ENCODE data around the gene CADM1.

The CADM1 gene

DNA sequence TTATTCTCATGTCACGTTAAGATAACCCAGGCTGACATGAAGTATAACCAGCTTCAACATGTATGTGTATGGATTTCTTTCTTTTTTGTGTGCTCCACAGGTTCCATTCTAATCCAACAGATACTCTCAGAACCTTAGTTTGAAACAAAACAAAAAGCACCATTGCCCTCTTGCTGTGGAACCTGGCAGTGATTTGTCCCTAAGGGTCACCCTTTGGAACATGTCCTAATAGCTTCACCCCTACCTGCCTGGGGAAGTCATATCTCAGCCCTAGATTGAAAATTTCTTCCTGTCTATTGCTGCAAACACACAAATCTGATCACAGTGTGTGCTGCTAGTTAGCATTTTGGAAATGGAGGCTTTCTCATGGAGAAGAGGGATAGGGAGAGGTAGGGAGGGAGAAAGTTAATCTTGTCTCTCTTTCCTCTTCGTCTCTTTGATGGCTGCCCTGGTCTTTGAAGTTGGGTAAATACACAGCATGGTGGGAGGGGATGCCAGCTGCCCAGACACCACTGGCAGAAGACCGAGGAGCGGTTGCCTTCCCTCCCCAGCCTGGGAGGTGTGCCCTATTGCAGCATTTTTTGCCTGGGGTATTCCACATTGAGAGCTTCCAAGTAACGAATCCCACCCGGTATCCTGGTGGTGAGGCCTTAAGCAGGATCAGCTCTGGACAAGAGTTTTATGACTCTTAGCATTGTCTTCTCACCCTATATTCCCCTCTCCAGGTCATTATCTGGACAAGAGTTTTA lies 11.6 kb upstream of the CADM1 start:
- no peak for DNase-seq (ENCODE audit: low spot score)

DNA sequence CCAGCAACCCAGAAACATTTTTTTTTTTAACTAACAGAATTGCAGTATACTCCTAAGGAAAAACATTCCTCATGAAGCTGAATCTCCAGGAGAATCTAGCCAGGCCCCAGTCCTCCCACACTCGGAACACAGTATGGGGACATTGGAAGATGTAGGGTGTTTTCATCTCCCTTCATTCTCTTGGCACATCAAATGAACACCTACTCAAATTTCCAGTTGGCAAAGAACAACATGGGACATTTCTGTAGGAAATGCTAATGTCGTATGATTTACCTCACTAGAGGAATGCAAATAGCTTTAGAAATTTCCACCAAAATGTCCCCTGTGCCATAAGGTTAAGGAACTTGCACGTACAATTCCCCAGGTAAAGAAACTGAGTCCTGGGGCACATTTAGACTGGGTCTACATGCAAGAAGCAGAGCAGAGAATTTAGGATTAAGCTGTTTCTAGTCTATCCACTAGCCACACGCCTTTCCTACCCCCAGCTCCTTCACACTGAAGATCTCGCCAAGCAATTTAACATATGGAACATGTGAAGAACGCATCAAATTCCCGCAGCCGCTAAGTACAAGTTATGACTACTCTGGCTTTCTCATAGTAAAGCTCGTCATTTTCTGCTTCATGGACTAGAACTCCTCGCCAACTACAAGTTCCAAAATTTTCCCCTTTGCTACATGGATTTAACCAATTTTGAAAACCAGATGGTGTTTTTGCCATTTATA lies 2.9 kb upstream of the CADM1 start:
- no peak for DNase-seq (ENCODE audit: low spot score)

DNA sequence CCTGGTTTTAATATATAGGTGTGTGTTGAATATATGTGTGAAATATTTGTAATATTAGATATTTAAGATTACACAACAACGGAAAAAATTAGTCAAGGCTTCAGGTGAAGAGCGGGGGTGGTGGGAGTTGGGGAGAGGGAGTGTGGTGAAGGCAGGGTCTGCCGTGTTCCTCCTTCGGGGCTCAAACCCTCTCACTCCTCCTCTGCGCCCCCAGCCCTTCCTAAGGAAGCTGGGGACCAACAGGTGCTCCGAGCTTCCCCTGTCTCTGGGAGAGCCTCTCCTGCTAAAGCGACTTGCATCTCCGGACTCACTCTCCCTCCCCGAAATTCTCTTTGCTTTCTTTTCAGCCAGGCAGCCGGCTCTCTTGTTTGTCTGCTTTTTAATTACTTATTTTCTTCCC lies 960 bp upstream of the CADM1 start:
- DNase-seq (ENCODE audit: low spot score): peak; percentile 28

DNA sequence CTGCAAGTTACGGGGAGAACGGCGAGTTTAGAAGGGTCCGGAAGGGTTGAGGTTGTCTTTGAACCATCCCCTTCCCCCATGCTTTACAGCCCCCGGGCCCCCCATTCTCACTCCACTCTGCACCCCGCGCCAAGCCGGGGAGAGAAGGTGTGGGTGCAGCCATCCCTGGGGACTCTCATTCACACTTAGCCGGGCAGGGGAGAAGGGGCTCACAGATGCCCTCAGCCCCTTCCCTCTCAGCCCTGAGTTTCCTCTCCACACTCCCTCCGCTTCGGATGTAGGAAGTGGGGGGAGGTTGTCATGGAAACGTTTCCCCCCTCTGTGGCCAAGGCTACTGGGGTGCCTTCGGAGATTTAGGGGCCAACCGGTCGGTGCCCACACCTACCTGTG lies 334 bp downstream of the CADM1 start:
- DNase-seq (ENCODE audit: low spot score): no peak

DNA sequence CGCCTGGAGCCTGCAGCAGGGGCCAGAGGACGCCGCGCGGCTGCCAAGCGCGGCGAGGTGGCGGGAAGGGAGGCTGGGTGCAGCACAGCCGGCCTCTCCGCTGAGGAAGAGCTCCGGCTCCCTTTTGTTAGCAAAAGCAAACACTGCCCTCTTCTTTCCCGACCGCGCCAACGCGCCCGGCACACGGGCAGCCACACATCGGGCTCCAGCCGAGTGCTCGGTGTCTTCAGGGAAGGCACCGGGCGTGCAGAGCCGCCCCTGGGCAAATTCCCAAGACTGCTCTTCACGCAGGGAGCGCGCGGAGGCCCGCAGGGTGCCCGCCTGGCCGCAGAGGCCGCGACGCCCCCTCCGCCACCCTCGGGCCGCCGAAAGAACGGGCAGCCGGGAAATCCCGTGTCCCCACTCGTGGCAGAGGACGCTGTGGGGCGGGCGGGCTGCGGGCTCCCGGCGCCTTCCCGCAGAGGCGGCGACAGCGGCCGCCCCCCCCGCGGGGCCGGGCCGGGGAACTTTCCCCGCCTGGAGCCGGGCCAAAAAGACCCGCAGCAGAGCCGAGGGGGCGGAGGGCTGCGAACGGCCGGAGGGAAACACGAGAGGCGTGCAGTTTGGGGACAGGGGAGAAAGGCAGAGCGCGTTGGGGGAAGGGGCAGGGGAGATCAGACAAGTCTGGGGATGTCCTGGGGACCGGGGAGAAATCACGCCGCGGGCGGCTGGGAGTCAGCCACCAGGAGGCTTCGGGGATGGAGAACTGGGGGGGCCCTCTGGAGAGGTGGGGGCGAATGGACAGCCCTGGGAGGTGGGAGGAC lies 931 bp downstream of the CADM1 start:
- no peak for DNase-seq (ENCODE audit: low spot score)

DNA sequence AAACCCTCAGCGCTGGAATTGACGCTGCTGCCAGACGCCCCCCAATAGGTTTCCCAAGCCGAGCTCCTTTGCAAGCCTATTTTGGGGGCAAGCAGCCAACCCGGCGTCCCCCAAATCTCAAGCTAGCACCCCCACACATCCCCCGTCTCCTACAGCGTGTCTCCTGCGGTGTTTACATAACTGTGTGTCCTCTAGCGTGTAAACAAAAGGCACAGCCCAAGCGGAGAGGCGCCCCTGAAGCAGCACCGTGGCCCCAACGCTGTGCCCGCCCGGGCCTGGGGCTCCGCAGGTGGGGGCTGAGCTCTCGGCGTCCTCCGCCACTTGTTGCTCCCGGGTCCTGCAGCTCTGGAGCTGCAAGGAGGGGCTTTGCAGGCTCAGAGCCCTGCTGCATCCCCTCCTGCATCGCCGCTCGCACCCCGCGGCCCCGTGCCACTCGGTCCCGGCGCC lies 1.6 kb downstream of the CADM1 start:
- peak; percentile 29 for DNase-seq (ENCODE audit: low spot score)

DNA sequence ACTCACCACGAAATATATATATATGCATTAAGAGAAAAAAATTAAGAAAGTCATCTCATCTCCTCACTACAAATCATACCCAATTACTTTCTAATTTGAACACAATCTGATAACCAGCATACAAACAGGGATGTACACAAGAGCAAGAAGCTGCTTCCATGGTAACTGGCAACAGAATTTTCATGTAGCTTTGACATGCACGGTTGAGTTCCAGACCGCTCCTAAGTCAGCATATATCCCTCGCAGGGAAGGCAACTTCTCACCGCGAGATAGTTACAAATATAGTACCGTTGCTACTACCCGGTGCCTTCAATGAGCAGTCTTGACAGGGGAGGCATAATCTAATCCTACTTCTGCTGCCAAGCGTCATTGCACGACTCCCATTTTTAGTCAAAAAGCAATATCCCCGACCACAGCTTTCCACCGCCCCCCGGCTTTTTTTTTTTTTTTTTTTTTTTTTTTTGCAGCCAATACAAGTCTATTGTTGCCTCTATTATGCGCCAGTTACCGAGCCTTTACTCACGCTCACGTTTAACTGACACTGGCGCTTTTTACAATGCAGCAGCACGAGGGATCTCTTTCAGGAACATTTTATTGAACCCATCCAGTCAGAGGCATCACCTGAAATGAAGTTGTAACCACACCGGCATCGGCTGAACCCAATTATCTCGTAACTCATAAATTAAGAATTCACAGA lies 2.2 kb downstream of the CADM1 start:
- DNase-seq (ENCODE audit: low spot score): no peak

DNA sequence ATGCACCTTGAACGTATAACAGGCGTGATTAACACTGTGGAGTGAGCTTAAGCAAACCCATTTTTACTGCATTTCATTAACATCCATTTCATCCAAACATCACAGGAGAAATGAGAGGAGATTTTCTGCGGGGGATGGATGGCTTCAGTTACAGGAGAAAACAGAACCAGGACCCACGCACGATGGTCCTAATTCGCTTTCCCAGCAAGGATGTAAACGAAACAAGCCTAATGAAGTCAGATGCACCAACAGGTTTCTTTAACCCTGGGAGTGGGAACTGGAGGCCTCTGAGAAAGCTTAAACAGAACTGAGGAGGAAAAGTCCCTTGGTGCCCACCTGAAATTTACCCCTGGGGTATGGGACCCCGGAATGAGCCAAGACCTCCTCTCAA lies 2.7 kb downstream of the CADM1 start:
- DNase-seq (ENCODE audit: low spot score): no peak

DNA sequence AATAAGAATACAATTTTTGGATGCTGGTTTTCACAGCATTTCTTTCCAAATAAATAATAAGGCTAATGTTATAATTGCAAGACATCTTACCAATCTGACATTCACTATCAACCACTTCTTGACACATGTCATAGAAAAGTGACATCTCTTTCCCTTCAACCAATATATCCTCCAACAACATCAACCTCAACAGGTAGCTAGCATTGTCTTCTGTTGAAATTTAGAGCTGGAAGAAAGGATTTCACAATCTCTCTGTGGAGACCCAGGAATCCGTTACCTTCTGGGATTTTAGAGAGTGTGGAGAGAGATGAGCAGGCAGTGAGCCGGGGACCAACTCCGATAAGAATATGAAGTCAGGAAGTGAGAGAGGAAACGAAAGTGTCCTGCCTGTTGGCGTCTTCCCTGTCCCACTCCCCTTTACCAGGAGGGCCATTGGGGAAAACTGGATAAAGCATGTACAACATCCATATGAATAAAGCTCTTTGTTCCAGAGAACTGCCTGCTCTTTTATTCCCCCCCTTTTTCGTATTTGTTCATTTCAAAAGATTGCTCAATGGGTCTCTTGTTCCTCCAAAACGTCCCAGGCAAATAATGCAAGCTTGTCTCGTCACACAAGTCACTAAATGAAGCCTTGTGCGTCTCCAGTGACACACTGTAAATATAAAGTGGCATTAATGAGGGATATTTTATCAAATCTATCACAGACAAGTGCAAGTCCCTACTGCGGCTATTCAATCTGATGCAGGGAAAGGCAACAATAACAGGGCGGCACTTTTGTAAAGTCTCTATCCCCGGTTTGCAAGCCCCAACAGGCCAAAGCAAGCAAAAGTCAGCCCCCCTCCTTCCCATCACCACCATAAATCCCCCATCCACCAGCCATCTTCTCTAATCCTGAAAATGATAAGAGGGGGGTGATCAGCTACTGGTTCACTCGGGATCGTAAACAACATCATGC lies 3.4 kb downstream of the CADM1 start:
- DNase-seq (ENCODE audit: low spot score): no peak

DNA sequence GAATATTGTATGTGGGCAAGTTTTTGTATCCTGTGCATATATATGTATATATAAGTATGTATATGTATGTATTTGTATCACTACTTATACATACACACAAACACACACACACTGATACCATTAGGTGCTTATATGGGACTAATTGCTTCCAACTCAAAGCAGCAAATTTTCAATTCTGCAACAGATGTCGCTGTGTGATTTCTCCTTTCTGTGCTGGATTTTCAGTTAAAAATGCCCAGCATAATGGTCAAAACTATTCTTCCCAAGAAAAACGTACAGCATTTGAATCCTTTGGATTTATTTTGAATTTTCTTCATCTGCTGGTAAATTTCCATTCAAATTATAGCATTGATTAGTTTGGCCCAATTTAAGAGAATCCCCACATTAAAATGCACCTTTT lies 4.3 kb downstream of the CADM1 start:
- no peak for DNase-seq (ENCODE audit: low spot score)

DNA sequence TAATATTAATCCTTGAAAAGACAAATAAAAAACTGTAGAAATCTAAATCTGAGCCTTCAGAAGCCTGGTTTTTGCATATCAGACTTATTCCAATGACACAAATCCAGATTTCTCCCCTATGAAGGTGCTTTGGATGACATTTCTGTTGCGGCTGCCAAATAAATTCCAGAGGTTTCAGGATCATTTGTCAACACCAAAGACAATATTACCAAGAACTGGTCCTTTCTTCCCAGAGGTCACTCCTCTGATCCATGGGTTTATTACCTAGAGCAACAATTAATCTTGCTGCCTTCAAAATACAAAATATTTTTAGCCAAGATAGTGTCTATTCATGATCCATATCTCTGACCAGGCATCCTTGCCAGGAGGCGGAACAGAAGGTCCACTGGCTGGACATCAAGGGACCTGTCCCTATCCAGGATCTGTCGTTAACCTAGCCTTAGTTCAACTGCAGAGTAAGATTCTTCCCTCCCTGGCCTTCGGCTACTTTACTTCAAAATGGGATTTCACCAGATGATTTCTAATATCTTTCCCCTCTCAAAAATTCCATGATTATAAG lies 4.9 kb downstream of the CADM1 start:
- DNase-seq (ENCODE audit: low spot score): no peak

DNA sequence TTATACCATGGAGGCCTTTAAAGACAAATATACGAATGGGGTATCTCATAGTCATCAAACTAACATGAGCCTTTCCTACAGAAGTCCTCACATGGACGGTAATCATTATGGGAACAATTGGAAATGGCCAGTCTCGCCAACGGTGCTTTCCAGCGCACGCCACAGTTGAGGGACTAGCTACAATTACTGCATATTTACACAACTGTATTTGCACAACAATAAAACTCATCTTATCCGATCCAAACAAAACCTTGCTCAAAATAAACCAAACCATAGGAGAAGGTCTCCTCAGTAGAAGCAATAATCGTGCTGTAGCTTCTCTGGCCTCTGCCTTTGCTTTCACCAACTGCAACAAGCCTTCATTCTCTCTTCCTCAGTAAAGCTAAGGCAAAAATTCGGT lies 5.9 kb downstream of the CADM1 start:
- DNase-seq (ENCODE audit: low spot score): no peak

DNA sequence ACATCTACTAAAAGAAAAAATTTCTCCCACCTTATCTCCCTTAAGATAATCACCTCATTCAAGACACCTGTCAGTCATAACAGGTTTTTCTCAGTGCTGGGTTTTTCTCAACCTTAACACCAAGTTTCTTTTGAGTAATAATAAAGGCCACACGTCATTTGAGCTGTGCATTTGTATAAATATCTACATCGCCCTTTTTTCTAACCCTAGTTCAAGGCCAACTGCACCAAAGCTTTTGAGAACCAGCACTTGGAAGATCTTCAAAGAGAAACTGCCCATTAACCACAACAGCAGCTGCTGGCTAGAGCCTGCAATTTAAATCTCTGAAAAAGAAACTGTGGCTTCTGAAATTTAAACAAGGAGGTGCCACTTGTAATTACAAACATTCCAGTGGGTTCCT lies 6.9 kb downstream of the CADM1 start:
- DNase-seq (ENCODE audit: low spot score): no peak

DNA sequence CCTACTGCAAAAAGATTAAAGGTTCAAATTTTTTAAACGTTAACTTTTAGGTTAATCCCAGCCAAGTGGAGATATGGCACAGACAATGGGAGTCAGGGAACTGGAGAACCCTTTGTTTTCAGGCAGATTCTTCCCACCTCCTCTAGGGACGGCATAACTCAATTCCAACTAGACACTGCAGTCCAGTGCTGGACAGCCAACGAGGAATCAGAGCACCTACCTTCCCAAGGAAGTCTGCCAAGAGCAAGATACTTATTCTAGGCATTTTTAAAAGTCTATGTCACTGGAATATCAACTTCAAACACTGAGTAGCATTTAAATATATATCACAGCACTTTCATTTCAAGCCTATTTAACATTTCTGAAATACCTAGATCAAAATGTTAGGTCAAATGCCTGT lies 7.3 kb downstream of the CADM1 start:
- DNase-seq (ENCODE audit: low spot score): no peak

DNA sequence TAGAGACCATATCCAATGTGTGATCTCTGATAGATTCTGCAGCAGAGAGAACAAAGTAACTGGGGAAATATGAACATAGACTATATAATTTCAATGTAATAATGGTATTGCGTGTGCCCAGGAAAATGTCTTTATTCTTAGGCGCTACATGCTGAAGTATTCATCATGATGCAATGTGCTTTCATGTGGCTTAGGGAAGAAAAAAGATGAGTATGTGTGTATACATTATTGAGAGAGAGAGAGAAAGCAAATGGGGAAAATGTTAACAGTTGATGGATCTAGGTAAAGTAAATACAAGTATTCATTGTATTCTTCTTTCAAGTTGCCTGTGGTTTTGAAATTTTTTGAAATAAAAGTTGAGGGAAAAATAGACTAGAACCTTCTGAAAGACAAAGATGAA lies 10.3 kb downstream of the CADM1 start:
- no peak for DNase-seq (ENCODE audit: low spot score)

DNA sequence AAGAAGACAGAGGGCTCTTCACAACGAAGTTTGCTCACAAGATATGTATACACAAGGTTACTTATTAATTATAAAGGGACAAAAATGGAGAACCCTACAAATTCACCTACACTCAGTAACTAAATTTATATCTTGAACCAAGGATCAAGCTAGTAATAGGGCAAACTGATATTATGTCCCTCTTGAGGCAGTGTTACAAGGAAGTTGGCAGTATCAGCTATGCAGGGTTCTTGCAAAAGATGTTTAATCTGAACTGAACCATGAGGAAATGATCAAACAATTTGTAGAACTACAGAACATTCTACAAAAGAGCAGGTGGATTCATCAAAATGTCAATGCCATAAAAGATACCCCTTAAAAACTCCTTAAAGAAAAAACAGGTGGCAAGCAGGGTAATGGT lies 10.7 kb downstream of the CADM1 start:
- DNase-seq (ENCODE audit: low spot score): no peak

DNA sequence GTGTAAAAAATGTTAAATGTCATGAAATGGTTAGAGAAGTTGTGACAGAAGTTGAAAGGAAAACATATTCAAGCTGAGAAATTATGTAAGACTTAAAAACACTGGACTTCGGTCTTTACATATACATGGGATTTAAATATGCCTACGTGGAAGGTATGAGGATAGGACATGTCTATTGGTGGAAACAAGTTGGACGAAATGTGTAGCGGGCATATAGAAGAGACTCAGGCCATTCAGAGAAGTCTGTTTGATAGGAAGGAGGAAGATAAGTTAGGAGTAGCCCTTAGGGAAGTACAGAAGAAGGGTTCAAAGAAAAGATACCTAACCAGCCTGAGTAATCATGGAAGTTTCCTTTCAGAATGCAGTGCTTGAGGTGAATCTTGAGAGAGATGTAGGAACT lies 14.7 kb downstream of the CADM1 start:
- DNase-seq (ENCODE audit: low spot score): no peak

DNA sequence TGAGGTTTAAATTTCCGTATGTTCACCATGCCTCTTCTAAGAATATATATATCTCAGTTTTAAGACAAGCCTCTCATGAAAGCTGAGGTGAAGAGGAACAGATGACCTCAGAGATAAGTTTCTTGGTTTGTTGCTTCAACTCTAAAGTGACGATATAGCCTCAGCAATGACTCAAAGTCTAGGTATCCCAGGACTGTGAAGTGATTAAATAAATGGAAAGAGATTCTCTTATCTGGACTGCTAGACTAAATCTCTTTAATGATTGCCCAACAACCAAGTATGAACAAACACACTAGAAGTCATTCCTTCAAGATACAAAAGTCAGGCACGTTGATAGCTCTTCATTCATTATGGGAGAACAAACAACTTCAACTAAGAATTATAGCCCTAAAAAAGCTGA lies 15.3 kb downstream of the CADM1 start:
- no peak for DNase-seq (ENCODE audit: low spot score)

DNA sequence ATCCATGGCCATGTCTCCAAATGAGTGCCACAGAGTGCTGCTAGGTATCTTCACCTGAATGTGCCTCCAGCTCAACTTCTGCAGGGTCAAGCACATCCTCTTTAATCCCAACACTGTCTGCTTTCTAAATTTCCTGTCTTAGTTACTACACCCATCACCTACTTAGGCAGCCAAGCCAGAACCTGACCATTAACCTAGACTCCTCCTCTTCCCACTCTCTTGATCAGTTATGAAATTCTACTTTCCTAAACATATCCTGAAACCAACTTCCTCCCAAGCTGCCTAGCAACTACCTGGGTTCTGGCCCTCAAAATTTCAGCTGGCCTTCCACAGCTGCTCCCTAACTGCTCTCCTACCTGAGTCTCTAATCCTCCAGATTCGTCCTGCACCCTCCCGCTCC lies 22.7 kb downstream of the CADM1 start:
- no peak for DNase-seq (ENCODE audit: low spot score)

DNA sequence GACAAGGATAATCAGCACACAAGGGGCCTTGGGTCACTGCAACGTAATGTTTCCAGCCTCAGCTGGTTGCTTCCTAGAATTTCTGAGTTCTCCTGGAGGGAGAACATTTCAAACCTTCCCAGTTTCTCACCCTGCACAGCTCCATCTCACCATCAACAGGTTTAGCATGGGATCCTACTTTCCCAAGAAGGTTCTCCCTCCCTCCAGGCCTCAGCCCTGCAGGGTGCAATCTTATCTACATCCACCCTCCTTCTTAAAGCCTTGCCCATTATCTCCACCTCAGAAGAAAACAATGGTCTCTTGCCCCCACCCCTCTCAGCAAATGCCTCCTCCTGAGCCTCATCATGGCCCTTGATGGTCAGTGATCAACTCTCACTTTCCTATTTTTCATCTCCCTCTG lies 23.6 kb downstream of the CADM1 start:
- DNase-seq (ENCODE audit: low spot score): no peak

DNA sequence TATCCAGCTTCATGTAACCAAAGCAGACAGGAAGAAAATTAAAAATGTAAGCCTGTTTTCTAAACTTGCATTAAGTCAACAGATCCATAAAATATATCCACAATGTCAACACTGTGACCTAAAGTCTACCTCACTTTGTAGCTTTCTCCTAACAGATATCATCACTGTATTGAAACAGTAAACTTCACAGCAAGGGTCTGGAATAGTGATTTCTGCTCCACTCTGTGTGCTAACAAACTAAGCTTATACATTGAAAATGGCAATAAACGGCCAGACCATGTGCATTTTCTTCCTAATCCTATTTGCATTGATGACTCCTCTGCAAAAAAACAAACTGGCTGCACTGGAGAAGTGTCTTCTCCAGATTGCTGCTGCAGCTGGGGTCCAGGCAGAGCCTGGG lies 26.8 kb downstream of the CADM1 start:
- DNase-seq (ENCODE audit: low spot score): no peak

All from iPS-NIHi11 (cell line).